Endometrial microvascular endothelial cells (primary cell): ENCODE measurements around the gene SLC19A3. TPM values are rescaled to one million over a fixed set of nuclear protein-coding genes. Genes with fewer than 3 reads are reported as not detected.
"Not testable (repeated sequence)": the region's sequence is repeated elsewhere in the genome, so short reads cannot be mapped to it uniquely, and the experiment has no call there.

ENCODE experiments used
- in situ Hi-C: cut with HindIII; loops from 2 replicates; pipeline ENCODE4 v1.10.0; 2017; ENCODE audit warnings: low sequenced_read_pairs, low pct_unique_long_range_greater_than_20kb; ENCODE audit errors: inconsistent ontology term
- total RNA-seq: library from RNA; depleted of rRNA; stranded (reverse); fragments of >200 nt; gene quantifications from one replicate; pipeline ENCODE4 v1.2.3, GENCODE V29; 2015; ENCODE audit errors: inconsistent ontology term

The SLC19A3 gene
- total RNA-seq, 1 donor from 2014 or later: not detected

- in situ Hi-C loops: no loop called here
Measured at GRCh38 chr2:227707390-227707789, 10.4 kb downstream of the SLC19A3 start.

GRCh38 chr2:227706859-227707258 is 11.0 kb downstream of the SLC19A3 start:
- in situ Hi-C loops: no loop called here

- in situ Hi-C loops: no loop called here
Measured at GRCh38 chr2:227703961-227704360, 13.9 kb downstream of the SLC19A3 start.

DNA sequence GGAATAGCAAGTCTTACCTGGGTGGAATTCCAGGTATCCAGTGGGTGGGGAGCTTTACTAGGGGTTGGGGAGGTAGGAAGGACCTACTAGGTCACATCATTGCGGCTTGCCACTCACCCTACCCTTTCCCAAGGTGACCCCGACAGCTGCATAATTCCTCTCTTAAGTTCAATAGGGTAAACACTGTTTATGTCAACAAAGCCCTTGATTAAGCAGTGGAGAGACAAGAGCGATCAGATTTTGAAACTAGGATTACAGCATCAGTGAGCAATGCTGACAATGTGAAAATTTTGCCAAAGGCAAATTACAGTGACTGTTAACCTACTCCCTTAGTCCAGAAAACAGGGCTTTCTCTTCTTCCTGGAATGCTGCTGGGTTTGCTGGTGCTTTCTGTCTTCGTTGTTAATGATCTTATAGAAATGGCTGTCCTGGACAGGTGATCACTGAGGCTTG is 14.5 kb downstream of the SLC19A3 start:
- in situ Hi-C loops: no loop called here

DNA sequence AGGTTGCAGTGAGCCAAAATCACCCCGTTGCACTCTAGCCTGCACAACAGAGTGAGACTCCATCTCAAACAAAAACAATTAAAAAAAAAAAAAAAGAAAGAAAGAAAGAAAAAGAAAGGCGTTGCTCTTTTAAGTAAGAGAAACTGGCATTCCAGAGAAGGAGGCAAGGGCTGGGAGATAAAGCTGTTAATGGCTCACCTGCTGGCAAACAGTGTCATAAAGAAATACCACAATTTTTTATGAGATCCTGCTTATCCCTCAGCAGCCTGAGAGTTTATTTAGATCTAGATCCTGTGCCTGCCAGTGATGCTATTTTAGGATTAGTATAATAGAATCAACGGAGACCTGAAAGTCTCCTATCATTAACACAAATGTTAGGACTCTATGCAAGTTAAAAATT is 16.3 kb downstream of the SLC19A3 start:
- in situ Hi-C loops: no loop called here

DNA sequence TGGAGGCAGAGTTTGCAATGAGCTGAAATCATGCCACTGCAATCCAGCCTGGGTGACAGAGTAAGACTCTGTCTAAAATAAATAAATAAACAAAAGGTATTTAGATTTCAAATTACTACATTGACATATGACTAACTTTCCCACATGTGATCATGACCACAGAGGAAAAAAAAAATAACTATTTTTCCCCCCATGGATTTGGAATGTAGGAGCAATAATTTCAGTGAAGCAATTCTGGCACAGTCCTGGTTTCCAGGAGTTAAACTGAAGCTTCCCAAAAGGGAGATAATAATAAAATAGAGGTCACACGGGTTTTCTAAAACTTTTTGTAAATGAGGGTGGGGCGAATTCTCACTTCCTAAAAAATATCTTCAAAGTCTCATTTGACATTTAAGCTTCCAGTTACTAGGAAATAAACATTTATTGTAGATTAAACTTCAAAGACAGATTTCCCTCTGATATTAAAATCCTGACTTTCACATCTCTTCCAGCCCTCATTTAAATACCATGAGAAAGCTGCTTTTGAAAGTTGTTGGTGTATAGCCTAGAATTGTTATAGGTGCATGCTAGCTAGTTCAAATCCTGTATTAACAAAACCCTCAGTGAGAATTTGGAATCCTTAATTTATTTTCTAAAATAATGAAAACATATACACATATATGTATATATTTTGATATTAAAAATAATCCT is 20.7 kb downstream of the SLC19A3 start:
- in situ Hi-C loops: no loop called here

DNA sequence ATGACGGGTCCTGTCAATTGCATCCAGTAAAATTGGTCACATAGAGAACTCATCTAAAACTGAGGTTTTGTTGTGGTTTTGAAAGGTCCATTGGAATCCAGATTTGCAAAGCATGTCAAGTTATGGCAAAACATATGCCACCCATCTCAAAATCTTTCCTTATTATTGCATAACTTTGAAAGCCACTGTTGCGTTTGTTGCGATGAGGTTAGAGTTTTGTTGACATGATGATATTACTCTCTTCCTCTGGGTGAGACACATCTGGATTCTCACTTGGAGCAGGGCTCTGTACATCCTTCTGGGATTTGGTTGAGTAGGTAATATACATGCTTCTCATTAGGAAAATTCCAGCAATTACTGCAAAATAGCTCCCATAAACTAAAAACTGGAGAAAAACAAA is 30.6 kb downstream of the SLC19A3 start:
- in situ Hi-C loops: no loop called here

DNA sequence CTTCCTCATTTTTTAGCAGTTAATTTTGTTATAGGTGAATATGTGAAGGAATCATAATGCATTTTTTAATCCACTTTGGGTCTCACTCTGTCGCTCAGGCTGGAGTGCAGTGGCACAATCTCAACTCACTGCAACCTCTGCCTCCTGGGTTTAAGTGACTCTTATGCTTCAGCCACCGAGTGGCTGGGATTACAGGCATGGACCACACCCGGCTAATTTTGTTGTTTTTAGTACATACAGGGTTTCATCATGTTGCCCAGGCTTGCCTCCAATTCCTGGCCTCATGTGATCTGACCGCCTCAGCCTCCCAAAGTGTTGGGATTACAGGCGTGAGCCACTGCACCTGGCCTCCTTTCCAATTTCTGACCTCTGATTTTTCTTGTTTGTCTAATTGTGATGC is 33.6 kb downstream of the SLC19A3 start:
- in situ Hi-C loops: no loop called here

GRCh38 chr2:227677928-227678327 is 39.9 kb downstream of the SLC19A3 start:
- in situ Hi-C loops: no loop called here

DNA sequence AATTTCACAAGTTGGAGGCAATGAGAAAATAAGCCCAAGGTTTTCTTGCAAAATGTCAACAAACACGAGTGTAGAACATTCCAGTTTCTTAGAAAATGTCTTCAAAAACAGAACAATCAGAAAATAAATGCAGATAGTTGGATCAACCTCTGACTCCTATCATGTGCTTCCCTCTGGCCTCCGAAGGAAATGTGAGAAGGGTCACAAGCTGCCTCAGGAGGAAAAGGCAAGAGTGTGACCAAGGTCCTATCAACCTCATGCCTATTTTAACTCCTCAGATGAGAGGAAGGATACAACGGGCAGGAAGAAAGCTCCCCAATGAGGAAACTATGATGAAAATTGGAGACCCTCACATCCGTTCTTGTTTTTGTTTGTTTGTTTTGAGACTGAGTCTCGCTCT is 43.3 kb downstream of the SLC19A3 start:
- in situ Hi-C loops: no loop called here

DNA sequence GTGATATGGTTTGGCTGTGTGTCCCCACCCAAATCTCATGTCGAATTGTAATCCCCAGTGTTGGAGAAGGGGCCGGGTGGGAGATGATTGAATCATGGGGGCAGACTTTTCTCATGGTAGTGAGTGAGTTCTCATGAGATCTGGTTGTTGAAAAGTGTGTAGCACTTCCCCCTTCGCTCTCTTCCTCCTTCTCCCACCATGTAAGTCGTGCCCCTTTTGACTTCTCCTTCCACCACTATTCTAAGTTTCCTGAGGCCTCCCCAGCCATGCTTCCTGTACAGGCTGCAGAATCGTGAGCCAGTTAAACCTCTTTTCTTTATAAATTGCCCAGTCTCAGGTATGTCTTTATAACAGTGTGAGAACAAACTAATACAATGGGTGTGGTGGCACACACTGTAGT is 44.2 kb downstream of the SLC19A3 start:
- in situ Hi-C loops: not testable (repeated sequence)

DNA sequence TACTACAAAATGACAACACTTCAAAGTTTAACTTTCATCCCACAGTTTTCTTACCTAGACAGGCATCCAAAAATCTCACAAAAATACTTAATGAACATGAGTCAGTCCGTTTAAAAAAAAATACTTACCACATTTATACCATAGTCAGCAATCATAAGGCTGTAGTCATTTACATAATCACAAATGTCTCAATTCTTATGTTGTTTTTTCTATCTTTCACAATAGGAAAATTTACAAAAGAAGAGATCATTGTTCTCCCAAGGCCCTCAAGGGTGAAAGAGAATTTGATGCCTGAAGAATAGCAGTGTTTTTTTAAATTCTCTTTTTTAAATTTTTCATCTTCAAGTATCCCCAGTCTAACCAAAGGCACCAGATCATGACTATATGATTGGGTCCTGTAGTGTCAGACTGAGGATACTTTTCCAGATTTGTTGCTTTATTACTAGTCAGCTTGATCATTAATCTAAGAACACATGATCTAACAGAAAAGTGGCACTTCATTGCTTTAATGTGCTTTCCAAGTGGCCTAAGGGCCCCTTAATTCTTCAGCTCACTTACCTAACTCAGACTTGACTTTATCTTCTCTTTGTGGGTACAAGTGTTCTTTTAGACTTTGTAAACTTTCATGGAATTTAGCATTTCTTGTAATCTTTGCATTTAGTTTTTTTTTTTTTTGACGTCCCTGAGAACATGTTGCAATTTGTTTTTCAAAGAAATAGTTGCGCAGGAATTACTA is 46.5 kb downstream of the SLC19A3 start:
- in situ Hi-C loops: no loop called here

- in situ Hi-C loops: not testable (repeated sequence)
Measured at GRCh38 chr2:227666631-227667170, 51.1 kb downstream of the SLC19A3 start, which contains the start of gene SCYGR5. Gene SCYGR5 (plus strand): TSS chr2:227666804. CDS start chr2:227666804, 0 bp downstream.

DNA sequence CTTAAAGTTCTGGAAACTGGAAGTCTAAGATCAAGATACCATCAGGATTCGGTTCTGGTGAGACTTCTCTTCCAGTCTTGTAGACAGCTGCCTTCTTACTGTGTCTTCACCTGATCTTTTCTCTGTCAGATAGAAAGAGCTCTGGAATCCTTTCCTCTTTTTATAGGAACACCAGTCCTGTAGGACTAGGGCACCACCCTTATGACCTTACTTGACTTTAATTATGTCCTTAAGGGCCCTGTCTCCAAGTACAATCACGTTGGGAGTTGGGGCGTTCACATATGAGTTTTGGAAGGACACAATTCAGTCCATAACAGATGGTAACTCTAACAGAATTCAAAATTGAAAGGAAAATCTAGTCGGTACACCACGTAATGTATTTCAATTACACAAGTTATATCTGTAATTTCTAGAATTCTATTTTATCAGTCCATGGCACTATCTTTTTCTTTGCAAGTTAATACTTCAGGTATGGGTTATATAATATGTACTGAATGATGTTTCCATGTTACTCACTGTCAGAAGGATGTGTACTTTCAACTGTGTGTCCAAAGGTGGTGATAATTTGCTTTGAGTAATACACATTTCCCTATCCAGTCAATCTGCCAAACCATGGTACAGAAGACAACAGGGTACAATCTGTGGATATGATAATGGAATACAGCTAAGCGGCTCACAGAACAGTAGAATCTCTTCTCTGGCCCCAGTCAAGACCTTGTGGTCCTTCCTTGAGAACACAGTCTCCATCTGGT is 52.5 kb downstream of the SLC19A3 start:
- in situ Hi-C loops: no loop called here

GRCh38 chr2:227661827-227662226 is 56.0 kb downstream of the SLC19A3 start:
- in situ Hi-C loops: no loop called here

DNA sequence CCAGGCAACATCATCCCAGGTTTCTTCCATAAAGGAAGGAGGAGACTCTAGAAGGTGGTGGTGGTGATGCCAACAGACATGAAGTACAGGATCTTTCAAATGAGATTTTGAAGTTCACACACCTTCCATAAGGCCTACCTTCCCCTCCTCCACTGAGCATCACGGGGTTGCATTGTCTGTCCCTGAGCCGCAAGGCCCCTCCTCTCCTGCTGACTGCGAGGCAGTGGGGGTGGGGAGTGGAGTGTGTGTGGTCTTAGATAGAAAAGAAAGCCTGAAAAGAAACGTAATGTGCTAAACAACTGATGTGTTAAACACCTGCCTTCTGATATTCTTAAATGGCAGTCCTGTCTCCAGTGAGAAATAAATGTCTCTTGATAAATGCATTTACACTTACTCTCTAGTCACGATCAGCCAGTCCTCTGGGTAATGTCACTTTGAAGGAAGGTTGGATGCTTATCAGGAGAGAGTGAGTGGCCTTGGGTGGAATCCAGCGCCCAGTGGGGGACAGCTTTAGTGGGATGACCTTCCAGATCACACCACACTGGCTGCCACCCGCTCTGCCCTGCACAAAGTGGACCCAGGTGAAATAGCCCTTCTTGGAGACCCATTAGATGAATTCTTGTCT is 56.7 kb downstream of the SLC19A3 start:
- in situ Hi-C loops: no loop called here

GRCh38 chr2:227657199-227657845 is 60.5 kb downstream of the SLC19A3 start:
- in situ Hi-C loops: no loop called here

GRCh38 chr2:227655454-227655853 is 62.4 kb downstream of the SLC19A3 start:
- in situ Hi-C loops: no loop called here

- in situ Hi-C loops: no loop called here
Measured at GRCh38 chr2:227654426-227654825, 63.4 kb downstream of the SLC19A3 start.
